Endodermal cell (in vitro differentiated cells): Measurements from ENCODE around the gene CCDC91. TPM values are rescaled to one million over a fixed set of nuclear protein-coding genes. Genes with fewer than 3 reads are reported as not detected.
A peak's percentile ranks its signal among the peaks of the same experiment; 100 is the strongest.
"Not testable (repeated sequence)": the region's sequence is repeated elsewhere in the genome, so short reads cannot be mapped to it uniquely, and the experiment has no call there.

Experiments used
- DNase-seq: peaks from one replicate; pipeline ENCODE4 v3.0.0-alpha.2; 2017
- H3K27ac ChIP-seq: 2 replicates; pipeline ENCODE4 v1.5.1; 2013; ENCODE audit warnings: mild to moderate bottlenecking, low read depth, low read length, moderate library complexity
- H3K27me3 ChIP-seq: 2 replicates; pipeline ENCODE4 v1.6.1; 2013; ENCODE audit warnings: mild to moderate bottlenecking, low read length, moderate library complexity; ENCODE audit not compliant: insufficient read depth, control insufficient read depth, poor library complexity, severe bottlenecking
- H3K36me3 ChIP-seq: 2 replicates; pipeline ENCODE4 v1.7.0; 2013; ENCODE audit warnings: mild to moderate bottlenecking, low read length, moderate library complexity; ENCODE audit not compliant: control insufficient read depth, insufficient read depth
- H3K4me1 ChIP-seq: one replicate; pipeline ENCODE4 v1.7.0; 2013; ENCODE audit warnings: low read length; ENCODE audit not compliant: control insufficient read depth, insufficient read depth
- H3K4me3 ChIP-seq: 2 replicates; pipeline ENCODE4 v1.5.1; 2013; ENCODE audit warnings: mild to moderate bottlenecking, low read length, moderate library complexity
- H3K9ac ChIP-seq: 2 replicates; pipeline ENCODE4 v1.6.1; 2013; ENCODE audit warnings: mild to moderate bottlenecking, low read length, moderate library complexity; ENCODE audit not compliant: poor library complexity, severe bottlenecking; ENCODE audit errors: extremely low read depth
- H3K9me3 ChIP-seq: 2 replicates; pipeline ENCODE4 v1.6.1; 2013; ENCODE audit warnings: mild to moderate bottlenecking, low read length, moderate library complexity; ENCODE audit not compliant: control insufficient read depth
- H3K27ac Mint-ChIP-seq: 2 replicates; pipeline ENCODE4 v1.8.0; 2020; ENCODE audit warnings: mixed read lengths
- H3K27me3 Mint-ChIP-seq: 2 replicates; pipeline ENCODE4 v1.8.0; 2021; ENCODE audit warnings: mild to moderate bottlenecking, mixed read lengths; ENCODE audit not compliant: insufficient read depth
- H3K36me3 Mint-ChIP-seq: 2 replicates; pipeline ENCODE4 v1.8.0; 2020; ENCODE audit warnings: low read depth, mixed read lengths
- H3K4me1 Mint-ChIP-seq: 2 replicates; pipeline ENCODE4 v1.8.0; 2020; ENCODE audit warnings: mixed read lengths
- H3K4me3 Mint-ChIP-seq: 2 replicates; pipeline ENCODE4 v1.8.0; 2020; ENCODE audit warnings: mild to moderate bottlenecking, moderate library complexity, mixed read lengths
- H3K9me3 Mint-ChIP-seq: 2 replicates; pipeline ENCODE4 v1.8.0; 2020; ENCODE audit warnings: mild to moderate bottlenecking, mixed read lengths
- CTCF ChIP-seq: fragments of 200-600 bp; sonication (generic); conservative IDR thresholded peaks from 2 replicates; pipeline ENCODE4 v1.5.0; 2021; ENCODE audit warnings: antibody characterized with exemption, mild to moderate bottlenecking
- WGBS, 2 experiments: methylation state at CpG; one replicate each; pipeline versions ENCODE4 v1.1.5 to v1.1.7; 2013; ENCODE audit warnings: missing lambda C conversion rate in 2 of 2, mixed read lengths in 1 of 2; ENCODE audit not compliant: insufficient coverage in 1 of 2, insufficient read length in 1 of 2; 5-methylcytosine and 5-hydroxymethylcytosine counted together
- total RNA-seq, 2 donors: library from RNA; stranded (reverse); fragmentation: NEBNext Ultra II Directional in 1 of 2; extraction: Animal tissue kit (Norgen Biotek cat#: 25700) in 1 of 2; gene quantifications; 2 replicates in 1 of 2; 3 replicates in 1 of 2; pipeline ENCODE4 v1.2.1, GENCODE V29; 2021

The CCDC91 gene
- total RNA-seq, 2 donors from 2014 or later = 25.3 to 45.7 TPM

GRCh38 chr12:28192125-28192524, 1.9 kb downstream of the CCDC91 start:
- no peak for TF ChIP-seq CTCF
- H3K4me1 ChIP-seq = no peaks in the 10 kb centered on the region
- no peak overlapping the region for H3K9ac ChIP-seq
- no peaks in the 10 kb centered on the region for H3K27me3 Mint-ChIP-seq
- H3K27ac Mint-ChIP-seq = no peak overlapping the region
- no peaks in the 10 kb centered on the region for H3K27me3 ChIP-seq
- no peak overlapping the region for H3K4me3 ChIP-seq
- no peak for DNase-seq
- H3K9me3 Mint-ChIP-seq = peaks cover 21% of the 10 kb centered on the region
- H3K4me3 Mint-ChIP-seq = peak overlapping the region; percentile 86
- peaks cover 27% of the 10 kb centered on the region for H3K36me3 Mint-ChIP-seq
- 83 to 85% methylated on average over 1 to 2 of the region's 2 CpGs for WGBS, 2 experiments
- no peak overlapping the region for H3K27ac ChIP-seq
- H3K9me3 ChIP-seq = no peaks in the 10 kb centered on the region
- no peaks in the 10 kb centered on the region for H3K36me3 ChIP-seq
- peaks cover 7% of the 10 kb centered on the region for H3K4me1 Mint-ChIP-seq

DNA sequence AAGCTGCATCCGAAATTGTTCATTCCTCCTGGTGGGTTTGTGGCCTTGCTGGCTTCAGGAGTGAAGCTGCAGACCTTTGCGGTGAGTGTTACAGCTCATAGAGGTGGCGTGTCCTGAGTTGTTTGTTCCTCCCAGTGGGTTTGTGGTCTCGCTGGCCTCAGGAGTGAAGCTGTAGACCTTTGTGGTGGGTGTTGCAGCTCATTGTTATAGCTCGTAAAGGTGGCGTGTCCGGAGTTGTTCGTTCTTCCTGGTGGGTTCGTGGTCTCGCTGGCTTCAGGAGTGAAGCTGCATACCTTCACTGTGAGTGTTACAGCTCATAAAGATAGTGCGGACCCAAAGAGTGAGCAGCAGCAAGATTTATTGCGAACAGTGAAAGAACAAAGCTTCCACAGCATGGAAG, 4.4 kb downstream of the CCDC91 start:
- not testable (repeated sequence) for H3K9me3 ChIP-seq, H3K36me3 ChIP-seq, H3K27me3 ChIP-seq, H3K4me1 Mint-ChIP-seq, H3K27me3 Mint-ChIP-seq, H3K4me1 ChIP-seq, H3K27ac Mint-ChIP-seq, H3K4me3 Mint-ChIP-seq, H3K9ac ChIP-seq, DNase-seq, H3K4me3 ChIP-seq, H3K27ac ChIP-seq
- peaks cover 32% of the 10 kb centered on the region for H3K9me3 Mint-ChIP-seq
- WGBS, 2 experiments = 87 to 88% methylated on average over 9 to 12 of the region's 12 CpGs
- peaks cover 34% of the 10 kb centered on the region for H3K36me3 Mint-ChIP-seq

GRCh38 chr12:28201136-28201535, 10.9 kb downstream of the CCDC91 start:
- DNase-seq, H3K36me3 ChIP-seq, H3K27ac ChIP-seq, H3K27me3 ChIP-seq, H3K27me3 Mint-ChIP-seq, H3K27ac Mint-ChIP-seq, H3K4me1 ChIP-seq, H3K4me1 Mint-ChIP-seq, H3K4me3 Mint-ChIP-seq, H3K4me3 ChIP-seq, H3K9ac ChIP-seq: not testable (repeated sequence)
- no CpG with 5 or more reads among the region's 30 CpGs for WGBS, 2 experiments
- Mint-ChIP-seq H3K9me3 (peaks cover 62% of the 10 kb centered on the region), H3K36me3 (peaks cover 41% of the 10 kb centered on the region)
- H3K9me3 ChIP-seq = peaks cover 34% of the 10 kb centered on the region

- H3K27me3 Mint-ChIP-seq = no peaks in the 10 kb centered on the region
- H3K4me1 Mint-ChIP-seq = peaks cover 2% of the 10 kb centered on the region
- Histone ChIP-seq H3K9me3 (peaks cover 34% of the 10 kb centered on the region), H3K36me3 (no peaks in the 10 kb centered on the region), H3K27me3 (no peaks in the 10 kb centered on the region), H3K4me1 (no peaks in the 10 kb centered on the region), H3K9ac (no peak overlapping the region), H3K27ac (no peak overlapping the region), H3K4me3 (no peak overlapping the region)
- peak; percentile 33 for TF ChIP-seq CTCF
- H3K36me3 Mint-ChIP-seq = peaks cover 54% of the 10 kb centered on the region
- WGBS, 2 experiments = 92 to 97% methylated on average over 1 of the region's 1 CpG
- no peak overlapping the region for H3K4me3 Mint-ChIP-seq
- no peak for DNase-seq
- H3K27ac Mint-ChIP-seq = no peak overlapping the region
- H3K9me3 Mint-ChIP-seq = peaks cover 71% of the 10 kb centered on the region
These were observed 12.3 kb downstream of the CCDC91 start for GRCh38 chr12:28202374-28203130.
